Left ventricle myocardium superior (tissue), 1 donor: Measurements from ENCODE around the gene PTPRN. TPM values are rescaled to one million over a fixed set of nuclear protein-coding genes. Genes with fewer than 3 reads are reported as not detected.

Source experiments
- ATAC-seq: fragments of 200-7000 bp; cut with Tn5 transposase; one replicate; pipeline ENCODE4 v1.9.1; 2020; ENCODE audit warnings: mild to moderate bottlenecking, moderate library complexity
- DNase-seq: peaks from one replicate; pipeline ENCODE4 v3.0.0-alpha.2; 2020
- intact Hi-C: fragments of 100-400 bp; cut with micrococcal nuclease; formaldehyde crosslinking; loops from one replicate; pipeline ENCODE4 v1.11.0; 2022
- microRNA-seq: library from miRNA; unstranded; fragments of <30 nt; microRNA quantifications from one replicate; pipeline ENCODE4 v1.2.0, GENCODE V29; 2020; ENCODE audit warnings: borderline number of aligned reads
- total RNA-seq: library from RNA; stranded (reverse); fragmentation: NEBNext Ultra II Directional; extraction: Animal tissue kit (Norgen Biotek cat#: 25700); gene quantifications from one replicate; pipeline ENCODE4 v1.2.1, GENCODE V29; 2021
- donor health status: DM: no; HTN: yes; CAD: no; lungs with severe emphysema.

PTPRN gene
- total RNA-seq, 1 donor from 2014 or later = not detected

DNA sequence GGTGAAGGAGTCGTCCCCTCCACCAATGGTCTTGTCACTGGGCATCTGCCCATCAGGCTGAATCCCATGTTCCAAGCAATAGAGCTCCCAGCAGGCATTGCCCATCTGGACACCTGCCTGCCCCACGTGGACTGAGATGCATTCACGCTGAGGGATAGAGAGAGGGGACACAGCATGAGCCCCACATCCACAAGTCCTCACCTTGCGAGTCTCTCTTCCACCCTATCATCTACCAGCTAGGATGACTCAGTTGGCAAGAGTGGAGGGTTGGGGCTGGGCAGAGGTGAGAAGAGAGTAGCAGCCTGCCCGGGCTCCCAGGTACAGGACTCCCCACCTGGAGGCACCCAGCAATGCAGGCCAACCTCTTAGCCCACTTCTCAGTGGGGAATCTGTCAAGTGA lies 57.1 kb downstream of the PTPRN start:
- intact Hi-C loops = no loop called here
- DNase-seq = no peak
- no peak for ATAC-seq

- intact Hi-C loops = no loop called here
- no peak for ATAC-seq
- DNase-seq = no peak
These were observed 57.5 kb downstream of the PTPRN start for GRCh38 chr2:219251656-219252055.

DNA sequence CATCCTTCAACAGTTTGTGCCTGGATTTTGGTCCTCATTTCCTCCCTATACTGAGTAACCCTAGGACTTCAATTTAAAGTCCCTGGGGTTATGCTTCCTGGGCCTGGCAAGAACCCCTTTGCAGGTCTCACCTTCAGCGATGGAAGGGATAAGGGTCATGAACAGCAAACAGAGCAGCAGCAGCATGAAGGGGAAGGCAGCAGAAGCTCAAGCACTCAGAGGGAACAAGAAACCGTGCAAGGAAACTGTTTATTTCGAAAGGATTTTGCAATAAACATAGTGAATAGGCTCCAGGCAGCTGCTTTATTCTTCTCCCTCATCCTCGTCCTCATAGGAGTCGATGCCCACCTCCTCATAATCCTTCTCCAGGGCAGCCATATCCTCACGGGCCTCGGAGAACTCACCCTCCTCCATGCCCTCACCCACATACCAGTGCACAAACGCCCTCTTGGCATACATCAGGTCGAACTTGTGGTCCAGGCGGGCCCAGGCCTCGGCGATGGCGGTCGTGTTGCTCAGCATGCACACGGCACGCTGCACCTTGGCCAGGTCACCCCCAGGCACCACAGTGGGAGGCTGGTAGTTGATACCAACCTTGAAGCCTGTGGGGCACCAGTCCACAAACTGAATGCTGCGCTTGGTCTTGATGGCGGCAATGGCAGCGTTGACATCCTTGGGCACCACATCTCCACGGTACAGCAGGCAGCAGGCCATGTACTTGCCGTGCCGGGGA lies 59.0 kb downstream of the PTPRN start:
- intact Hi-C loops = no loop called here
- DNase-seq (no peak), ATAC-seq (no peak)

- intact Hi-C loops = no loop called here
- ATAC-seq = peak; percentile 45
- DNase-seq = peak; percentile 76
These were observed 59.8 kb downstream of the PTPRN start for GRCh38 chr2:219249203-219249980.

GRCh38 chr2:219248845-219249202 lies 60.4 kb downstream of the PTPRN start:
- intact Hi-C loops = no loop called here
- no peak for DNase-seq
- no peak for ATAC-seq

GRCh38 chr2:219247678-219248642 lies 61.2 kb downstream of the PTPRN start:
- no peak for DNase-seq
- intact Hi-C loops = no loop called here
- ATAC-seq = no peak

DNA sequence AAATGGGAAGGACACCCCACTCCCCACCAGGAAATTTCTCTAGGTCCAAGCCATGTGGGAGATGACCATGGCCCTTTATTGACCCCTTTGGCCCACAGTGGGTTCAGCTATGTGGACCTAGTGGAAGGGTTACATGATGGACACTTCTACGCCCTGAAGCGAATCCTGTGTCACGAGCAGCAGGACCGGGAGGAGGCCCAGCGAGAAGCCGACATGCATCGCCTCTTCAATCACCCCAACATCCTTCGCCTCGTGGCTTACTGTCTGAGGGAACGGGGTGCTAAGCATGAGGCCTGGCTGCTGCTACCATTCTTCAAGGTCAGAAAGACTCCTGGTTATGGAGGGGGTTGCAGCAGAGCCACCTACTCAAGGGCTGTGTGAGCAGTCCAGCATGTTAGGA lies 62.6 kb downstream of the PTPRN start:
- intact Hi-C loops = no loop called here
- ATAC-seq (no peak), DNase-seq (no peak)

DNA sequence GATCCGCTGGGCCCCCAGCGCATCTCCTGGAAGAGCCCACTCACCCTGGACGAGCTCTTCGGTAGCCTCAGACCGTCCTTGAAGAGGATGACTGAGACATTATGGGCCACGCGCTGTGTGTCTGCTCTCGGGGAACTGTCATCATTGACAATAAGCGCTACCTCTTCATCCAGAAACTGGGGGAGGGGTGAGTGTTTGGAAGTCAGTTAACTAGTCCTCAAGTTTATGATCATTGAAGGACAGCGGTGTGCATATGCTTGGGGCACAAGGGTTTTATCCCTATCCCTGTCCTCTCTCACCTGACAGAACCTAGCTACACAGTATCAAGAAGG lies 63.3 kb downstream of the PTPRN start:
- DNase-seq (no peak), ATAC-seq (no peak)
- intact Hi-C loops = no loop called here

DNA sequence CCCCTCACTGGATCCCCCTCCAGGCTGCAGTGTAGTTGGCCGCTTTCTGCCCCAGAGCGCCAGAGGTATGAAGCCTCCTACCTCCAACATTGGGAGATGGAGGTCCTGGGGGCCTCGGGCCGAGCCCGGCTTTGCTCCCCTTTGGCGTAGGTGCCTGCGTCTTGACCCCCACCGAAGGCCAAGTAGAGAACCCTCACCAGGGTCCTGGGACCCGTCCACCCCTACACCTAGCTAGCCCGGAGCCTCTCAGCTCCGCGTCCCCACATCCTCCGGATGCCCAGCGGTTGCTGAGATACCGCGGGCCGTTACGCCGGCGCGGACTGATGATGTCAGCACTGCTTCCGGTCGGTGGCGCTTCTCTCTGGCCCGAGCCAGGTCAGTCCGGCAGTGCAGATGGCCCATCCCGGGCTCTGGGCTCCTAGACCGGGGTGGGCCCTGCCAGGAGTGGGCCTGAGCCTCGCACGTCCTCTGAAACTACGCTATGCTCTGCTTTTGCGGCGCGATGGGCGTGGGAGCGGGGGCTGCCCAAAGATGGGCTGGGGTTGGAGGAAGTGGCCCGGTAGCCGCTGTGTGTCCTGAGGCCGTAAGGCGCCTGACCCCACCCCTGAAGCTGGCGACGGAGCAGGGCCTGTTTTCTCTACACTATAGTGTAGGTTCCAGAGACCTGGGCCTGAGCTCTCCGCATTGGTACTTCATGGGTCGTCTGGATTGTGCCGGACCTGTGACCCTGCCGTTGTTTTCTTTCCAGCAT lies 63.9 kb downstream of the PTPRN start, which contains the start of the genes GLB1L and STK16:
GLB1L (minus strand) TSS at position 297 of the 751 bp plus-strand sequence. CDS start 1,871 bp downstream, outside the sequence.
STK16 (plus strand) TSS at position 332 of the 751 bp plus-strand sequence. CDS start 521 bp downstream, outside the sequence.
- ATAC-seq = peak; percentile 93
- peak; percentile 97 for DNase-seq
- intact Hi-C loops = no loop called here

- intact Hi-C loops = no loop called here
- no peak for ATAC-seq
These were observed 64.4 kb downstream of the PTPRN start for GRCh38 chr2:219244789-219245147.

GRCh38 chr2:219243291-219243761 lies 65.9 kb downstream of the PTPRN start:
- ATAC-seq (no peak), DNase-seq (peak; percentile 52)
- intact Hi-C loops = no loop called here

More at GRCh38 chr2:219244789-219245147, 64.4 kb downstream of the PTPRN start:
- no peak for DNase-seq

Small RNAs within 50 kb of the gene (microRNA-seq; reads per million reads assigned to microRNA genes)
- not detected for gene MIR153-1

Other genes with a start within 250 kb of the PTPRN start
- gene IHH, start 248.5 kb downstream of the PTPRN start, total RNA-seq = not detected
- gene NHEJ1, start 148.6 kb downstream of the PTPRN start, total RNA-seq = 7.0 TPM
- 0.37 TPM for gene SLC23A3, start 139.4 kb downstream of the PTPRN start, total RNA-seq
- gene CNPPD1, start 132.5 kb downstream of the PTPRN start, total RNA-seq = 65.0 TPM
- gene RETREG2, start 131.1 kb downstream of the PTPRN start, total RNA-seq = 41.1 TPM
- 20.3 TPM for gene ZFAND2B, start 102.6 kb downstream of the PTPRN start, total RNA-seq
- 28.2 TPM for gene ABCB6, start 90.4 kb downstream of the PTPRN start, total RNA-seq
- gene ATG9A, start 79.8 kb downstream of the PTPRN start, total RNA-seq = 81.8 TPM
- gene ANKZF1, start 79.6 kb downstream of the PTPRN start, total RNA-seq = 30.4 TPM
- 2.5 TPM for gene GLB1L, start 64.0 kb downstream of the PTPRN start, total RNA-seq
- gene STK16, start 63.9 kb downstream of the PTPRN start, total RNA-seq = 16.4 TPM
- gene TUBA4B, start 56.2 kb downstream of the PTPRN start, total RNA-seq = not detected
- 116 TPM for gene TUBA4A, start 55.5 kb downstream of the PTPRN start, total RNA-seq
- gene DNAJB2, start 30.0 kb downstream of the PTPRN start, total RNA-seq = 74.9 TPM
- gene RESP18, start 23.3 kb upstream of the PTPRN start, total RNA-seq = not detected
- gene DNPEP, start 78.5 kb upstream of the PTPRN start, total RNA-seq = 74.8 TPM
- gene DES, start 109.0 kb upstream of the PTPRN start, total RNA-seq = 14,457 TPM
- 111 TPM for gene SPEG, start 125.4 kb upstream of the PTPRN start, total RNA-seq
- 21.6 TPM for gene GMPPA, start 189.5 kb upstream of the PTPRN start, total RNA-seq
- gene ASIC4, start 205.1 kb upstream of the PTPRN start, total RNA-seq = not detected
- 93.1 TPM for gene CHPF, start 234.4 kb upstream of the PTPRN start, total RNA-seq
- 1.7 TPM for gene TMEM198, start 234.6 kb upstream of the PTPRN start, total RNA-seq